GM21825 (cell line): ENCODE results near the gene AGMO.

Experiments
- ATAC-seq: cut with Tn5 transposase; IDR thresholded peaks from one replicate; pipeline ENCODE4 v1.9.1; 2021; ENCODE audit warnings: mild to moderate bottlenecking, moderate library complexity; ENCODE audit not compliant: unreplicated experiment

Gene AGMO

GRCh38 chr7:15159261-15159660 is 402.6 kb downstream of the AGMO start:
- ATAC-seq, result no peak

GRCh38 chr7:15158141-15158810 is 403.5 kb downstream of the AGMO start:
- ATAC-seq, result no peak
